NCI-H82 treated with DMSO at 0.1 percent for 48 hours (cell line): Measurements from ENCODE around the gene LRFN5.
"Not testable (repeated sequence)": the region's sequence is repeated elsewhere in the genome, so short reads cannot be mapped to it uniquely, and the experiment has no call there.

Source experiments
- DNase-seq: peaks from one replicate; lab custom pipeline; 2025; ENCODE audit not compliant: unreplicated experiment; lab: John Stamatoyannopoulos, UW

The LRFN5 gene

DNA sequence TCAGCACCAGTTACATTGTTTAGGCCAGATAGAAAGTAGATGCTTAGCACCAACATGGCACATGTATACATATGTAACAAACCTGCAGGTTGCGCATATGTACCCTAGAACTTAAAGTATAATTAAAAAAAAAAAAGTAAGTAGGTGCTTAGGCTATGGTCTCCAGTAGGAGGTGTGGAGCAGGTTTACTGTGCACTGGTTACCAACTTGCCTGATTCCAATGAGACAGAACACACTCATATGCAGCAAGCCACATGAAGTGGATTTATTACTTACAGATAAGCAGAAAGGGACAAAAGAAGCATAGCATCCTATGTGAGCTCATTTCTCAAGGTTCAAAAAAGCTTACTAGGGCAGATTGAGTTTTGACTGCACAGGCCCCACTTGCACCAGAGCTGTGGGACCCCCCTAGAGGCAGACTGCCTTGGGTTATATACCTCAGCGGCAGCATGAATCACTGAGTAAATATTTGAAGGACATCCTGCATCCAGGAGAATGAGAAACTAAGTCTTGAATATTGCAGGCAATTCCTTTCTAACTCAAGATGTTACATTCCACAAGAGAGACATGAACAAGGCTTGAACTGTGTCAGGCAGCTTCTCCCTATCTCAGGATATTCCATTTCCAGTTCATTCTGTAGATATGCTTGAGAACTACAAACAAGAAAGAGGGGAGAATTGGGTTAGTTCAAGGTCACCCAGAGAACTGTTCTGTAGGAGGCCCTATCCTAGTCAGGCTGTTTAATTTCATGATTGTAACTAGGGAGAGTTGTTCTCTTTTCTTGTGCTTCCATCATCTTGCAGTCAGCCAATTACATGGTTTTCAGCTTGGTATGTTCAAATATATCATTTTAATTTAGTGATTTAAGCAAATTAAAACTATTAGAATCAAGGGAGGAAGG, 30.1 kb downstream of the LRFN5 start:
- no peak for DNase-seq

DNA sequence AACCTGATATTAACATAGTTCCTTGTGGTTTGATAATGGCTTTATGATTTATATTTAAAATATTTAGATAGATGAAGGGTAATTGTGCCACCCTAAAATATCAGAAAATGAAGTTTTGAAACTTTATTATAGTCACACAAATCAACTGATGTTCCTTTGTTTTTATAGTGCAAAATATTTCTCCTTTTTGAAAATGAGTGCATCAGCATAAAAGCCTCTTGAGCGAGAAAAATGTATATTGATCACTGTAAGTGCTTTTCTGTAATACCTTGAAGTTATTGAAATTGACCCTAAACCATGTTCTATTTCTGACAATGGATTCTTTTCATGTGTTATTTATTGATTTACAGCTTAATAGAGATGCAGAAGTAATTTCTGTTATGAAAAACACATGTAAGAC, 35.0 kb downstream of the LRFN5 start:
- DNase-seq: no peak

DNA sequence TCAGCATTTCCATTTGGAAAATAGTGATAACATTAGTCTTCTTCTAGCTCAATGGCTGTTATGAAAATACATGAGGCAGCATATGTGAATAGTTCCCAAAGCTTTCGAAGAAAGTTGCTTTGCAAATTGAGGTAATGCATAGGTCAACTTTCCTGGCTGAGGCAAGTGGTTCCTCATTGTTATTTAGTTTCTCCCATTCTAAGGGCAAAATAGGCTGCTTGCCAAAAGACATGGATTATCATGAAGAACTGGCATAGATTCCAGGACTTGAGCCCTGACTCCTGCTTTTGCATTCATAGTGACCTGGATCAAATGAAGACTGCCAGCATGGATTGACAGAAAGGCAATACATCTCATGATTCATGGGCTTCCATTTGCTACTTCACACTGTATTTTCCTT, 35.7 kb downstream of the LRFN5 start:
- no peak for DNase-seq

DNA sequence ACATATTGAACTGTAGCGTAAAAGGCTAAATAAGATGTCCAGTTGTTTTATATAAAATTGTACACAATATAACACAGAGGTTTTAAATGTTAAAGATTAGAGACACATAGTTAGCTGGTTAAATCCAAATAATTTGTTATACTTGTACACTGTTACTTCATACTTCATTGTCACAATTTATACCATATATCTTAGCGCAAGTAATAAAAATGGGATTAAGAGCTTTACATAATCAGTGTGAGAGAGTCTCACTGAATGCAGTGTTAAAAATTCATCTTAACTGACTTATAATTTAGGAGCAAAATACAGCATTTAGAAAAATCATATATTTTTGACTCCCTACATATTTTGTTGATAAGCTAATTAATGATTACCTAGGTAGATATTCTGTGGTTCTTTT, 36.1 kb downstream of the LRFN5 start:
- DNase-seq: no peak

DNA sequence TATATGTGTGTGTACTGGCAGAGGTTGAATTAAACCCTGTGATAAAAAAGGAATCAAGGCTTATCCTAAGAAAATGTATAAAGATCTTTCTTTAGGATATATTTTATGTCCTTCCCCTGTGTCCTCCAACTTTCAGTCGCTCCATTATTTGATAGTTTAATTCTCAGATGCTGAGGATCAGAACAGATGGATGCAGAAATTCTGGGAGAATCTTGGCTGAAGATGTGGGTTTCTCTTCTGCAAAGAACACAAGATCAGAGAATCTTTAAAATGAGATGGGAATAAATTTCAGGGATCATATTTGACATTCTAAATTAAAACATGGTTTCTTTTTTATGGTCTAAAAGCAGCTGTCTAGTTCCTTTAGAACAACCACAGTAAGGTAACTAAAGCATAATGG, 37.9 kb downstream of the LRFN5 start:
- no peak for DNase-seq

DNA sequence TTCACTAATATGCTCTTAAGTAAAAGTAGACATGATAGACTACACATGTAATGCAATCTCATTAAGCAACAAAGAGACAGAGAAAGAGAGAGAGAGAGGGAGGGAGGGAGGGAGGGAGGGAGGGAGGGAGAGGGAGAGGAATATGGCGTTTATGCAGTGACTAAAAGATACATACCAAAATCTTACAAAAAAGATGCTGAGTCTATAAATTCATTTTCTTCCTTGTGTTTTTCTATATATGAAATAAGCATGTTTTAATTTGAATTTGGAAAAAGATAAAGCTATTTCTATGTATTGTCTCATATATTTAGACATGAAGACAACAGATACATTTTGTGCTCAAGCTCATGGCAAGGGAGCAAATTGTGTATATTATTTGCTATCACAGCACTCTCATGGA, 44.1 kb downstream of the LRFN5 start:
- no peak for DNase-seq

DNA sequence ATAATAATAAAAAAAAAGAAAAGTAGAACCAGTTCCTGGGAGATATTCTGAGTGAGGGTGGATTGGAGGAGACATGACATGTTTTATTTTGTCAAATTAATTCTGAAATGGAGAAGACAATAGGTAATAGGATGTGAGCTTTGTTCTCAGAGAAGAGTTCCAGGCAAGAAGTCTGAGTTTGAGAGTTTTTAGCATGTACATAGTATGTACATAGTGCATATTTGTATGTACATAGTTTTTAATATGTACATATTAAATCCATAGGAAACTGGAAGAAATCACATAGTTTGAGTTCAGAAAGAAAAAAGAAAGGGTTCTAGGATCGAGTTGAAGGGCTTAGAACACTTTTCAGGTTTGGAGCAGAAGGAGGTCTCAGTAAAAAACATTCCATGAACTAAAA, 47.5 kb downstream of the LRFN5 start:
- no peak for DNase-seq

DNA sequence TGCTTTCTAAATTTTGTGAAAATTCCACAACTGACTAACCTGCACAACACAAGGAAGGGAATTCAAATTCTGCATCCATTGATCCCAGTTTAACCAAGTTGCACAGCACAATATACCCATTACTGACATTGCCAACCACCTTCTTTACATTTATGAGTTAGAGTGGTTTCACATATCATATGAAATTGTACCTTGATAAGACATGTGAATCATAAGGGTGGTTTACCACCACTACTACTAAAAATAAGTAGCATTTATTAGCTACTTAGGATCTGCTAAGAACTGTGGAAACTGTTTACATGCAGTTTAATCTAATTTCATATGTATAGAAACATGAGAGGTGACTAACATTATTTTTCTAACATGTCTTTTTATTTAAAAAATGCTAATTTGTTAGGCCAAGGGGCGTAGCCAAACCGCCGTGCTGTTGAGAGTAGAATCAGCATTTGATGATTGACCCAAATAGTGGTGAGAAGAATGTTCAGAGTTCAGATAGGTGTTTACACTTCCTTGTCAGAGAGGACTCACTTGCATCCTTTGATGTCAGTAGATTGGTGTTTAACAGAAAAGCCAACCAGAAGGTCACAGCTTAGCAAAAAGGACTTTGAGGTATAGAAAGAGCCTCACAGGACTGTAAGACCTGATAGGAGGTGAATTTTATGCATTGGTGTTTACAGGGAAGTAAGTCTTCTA, 56.2 kb downstream of the LRFN5 start:
- DNase-seq: no peak

DNA sequence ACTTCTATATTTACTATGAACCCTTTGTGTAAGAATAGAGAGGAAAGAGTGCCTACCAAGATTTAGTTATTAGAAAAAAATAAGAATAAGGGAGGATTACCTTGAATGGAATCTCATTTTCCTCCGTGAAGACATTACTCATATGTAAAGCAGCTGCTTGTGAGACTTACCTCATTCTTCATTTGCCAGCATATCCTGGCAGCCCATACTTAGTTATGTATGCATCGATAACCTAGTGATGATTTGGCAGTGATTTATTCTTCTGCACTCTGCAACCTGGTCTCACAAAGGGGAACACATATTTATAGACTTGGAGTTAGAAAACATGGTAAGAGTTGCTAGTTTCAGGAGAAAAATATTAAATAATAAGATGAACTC, 56.8 kb downstream of the LRFN5 start:
- no peak for DNase-seq

DNA sequence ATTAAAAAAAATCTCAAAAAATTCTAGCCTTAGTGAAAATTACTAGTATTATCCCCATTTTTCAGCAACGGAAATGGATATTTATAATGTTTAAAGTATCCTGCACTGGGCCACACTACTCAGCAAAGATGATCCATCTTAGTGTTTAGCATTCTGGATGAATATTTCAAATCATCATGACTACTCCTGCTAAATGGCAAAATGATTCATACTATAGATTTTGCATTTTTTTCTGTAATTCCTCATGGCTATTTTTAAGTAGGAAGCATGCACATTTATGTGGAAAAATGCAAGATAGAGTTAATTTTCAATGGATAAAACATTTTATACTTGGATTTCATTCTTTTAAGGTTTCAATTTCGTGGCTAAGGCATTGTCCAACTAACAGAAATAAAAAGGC, 59.6 kb downstream of the LRFN5 start:
- DNase-seq: no peak

DNA sequence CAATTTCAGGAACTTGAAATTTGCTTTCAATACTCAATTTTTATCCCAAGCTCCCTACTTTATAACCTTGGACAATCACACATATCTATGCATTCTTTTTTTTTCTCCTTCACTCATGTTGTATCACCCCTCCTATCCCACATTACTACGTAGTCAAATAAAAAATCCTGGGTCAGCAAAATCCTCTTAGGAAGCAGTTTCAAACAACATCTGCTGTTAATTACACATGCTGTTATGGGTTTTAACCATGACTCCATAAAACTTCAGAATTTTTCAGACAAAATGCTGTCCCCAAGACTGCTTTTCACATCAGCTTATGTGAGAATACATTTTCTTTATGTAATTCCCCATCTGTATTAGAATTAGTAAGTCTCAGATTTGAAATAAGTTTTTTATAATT, 61.7 kb downstream of the LRFN5 start:
- DNase-seq: peak; percentile 71

DNA sequence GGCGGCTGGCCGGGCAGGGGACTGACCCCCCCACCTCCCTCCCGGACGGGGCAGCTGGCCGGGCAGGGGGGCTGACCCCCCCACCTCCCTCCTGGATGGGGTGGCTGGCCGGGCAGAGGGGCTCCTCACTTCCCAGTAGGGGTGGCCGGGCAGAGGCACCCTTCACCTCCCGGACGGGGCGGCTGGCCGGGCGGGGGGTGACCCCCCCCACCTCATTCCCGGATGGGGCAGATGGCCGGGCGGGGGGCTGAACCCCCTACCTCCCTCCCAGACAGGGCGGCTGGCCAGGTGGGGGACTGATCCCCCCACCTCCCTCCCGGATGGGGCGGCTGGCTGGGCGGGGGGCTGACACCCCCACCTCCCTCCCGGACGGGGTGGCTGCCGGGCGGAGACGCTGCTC, 66.9 kb downstream of the LRFN5 start:
- DNase-seq: not testable (repeated sequence)

DNA sequence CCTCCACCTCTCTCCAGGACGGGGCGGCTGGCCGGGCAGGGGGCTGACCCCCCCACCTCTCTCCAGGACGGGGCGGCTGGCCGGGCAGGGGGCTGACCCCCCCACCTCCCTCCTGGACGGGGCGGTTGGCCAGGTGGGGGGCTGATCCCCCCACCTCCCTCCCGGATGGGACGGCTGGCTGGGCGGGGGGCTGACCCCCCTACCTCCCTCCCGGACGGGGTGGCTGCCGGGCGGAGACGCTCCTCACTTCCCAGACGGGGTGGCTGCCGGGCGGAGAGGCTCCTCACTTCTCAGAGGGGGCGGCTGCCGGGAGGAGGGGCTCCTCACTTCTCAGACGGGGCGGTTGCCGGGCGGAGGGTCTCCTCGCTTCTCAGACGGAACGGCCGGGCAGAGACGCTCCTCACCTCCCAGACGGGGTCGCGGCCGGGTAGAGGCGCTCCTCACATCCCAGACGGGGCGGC, 67.9 kb downstream of the LRFN5 start:
- DNase-seq: not testable (repeated sequence)

DNA sequence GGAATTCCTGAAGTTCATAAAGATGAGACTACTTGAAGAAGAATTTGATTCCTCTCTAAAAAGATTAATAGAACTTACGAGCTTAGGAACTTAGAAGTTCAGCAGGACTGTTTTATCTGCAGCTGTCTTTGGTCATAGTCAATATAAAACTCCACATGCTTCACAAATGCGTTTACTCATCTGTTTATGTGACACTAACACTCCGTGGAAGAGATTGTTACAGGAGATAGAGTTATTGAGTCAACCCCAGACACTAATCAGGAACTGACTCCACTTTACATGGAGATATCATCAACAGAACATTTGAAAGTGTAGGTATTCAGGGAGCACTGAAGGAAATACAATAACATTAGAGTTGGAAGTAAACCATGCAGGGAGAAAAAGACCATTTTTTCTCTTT, 92.8 kb downstream of the LRFN5 start:
- no peak for DNase-seq

DNA sequence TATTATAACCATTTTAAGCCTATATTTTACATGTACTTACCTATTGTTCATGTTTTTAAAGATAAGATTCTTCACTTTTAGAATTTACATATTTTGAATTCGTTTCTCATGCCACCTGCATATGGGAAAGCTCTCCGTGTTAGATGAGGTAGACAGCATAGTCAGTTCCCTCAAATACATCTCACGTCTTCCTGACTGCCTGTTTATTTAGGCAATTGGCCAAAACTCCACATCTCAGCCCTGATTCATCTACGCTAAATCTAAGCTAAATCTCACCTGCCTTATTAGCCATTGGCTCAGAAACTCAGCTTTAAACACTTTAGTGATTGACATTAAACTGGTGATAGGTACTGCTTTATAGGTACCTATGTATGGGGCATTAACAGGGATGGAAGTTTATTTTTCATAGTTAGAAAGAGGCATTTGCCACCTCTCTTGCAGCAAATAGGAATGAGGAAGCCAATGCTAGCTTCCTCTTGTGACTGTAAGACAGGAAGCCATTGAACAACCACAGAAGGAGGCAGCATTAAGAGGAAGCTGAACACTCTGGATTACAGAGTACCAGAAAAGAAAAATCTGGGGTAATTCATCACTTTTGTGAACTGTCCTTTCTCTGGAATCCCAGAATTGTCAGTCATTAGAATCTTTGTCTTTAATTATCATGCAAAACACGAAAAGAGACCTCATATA, 111.9 kb downstream of the LRFN5 start:
- DNase-seq: peak; percentile 40

DNA sequence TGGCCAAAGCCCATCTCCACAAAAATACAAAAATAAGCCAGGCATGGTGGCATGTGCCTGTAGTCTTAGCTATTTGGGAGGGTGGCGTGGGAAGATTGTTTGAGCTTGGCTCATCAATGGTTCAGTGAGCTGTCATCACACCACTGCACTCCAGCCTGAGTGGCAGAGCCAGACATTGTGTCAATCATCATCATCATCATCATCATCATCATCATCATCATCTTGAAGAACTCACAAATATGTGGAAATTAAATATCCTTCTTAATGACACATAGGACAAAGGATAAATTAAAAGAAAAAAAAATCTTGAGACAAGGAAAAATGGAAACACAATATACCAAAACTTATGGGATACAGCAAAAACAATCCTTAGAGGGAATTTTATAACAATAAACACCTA, 132.5 kb downstream of the LRFN5 start:
- no peak for DNase-seq

DNA sequence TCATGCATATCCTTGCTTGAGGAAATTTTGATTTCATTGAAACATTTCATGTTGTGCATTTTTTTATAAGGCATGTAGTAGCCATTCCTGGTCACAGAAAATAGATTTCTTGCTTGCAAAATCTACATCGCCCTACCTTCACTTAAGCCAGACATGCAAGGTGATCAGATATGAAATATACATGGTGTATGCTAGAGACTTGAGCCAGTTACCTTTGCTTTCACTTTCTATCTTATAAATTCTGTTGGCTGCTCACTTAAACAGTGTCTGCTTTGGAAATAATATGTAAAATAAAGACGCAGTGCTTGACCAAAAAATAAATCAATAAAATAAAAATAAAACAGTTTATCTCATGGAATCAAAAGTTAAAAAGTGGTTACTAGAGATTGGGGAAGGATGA, 136.5 kb downstream of the LRFN5 start:
- no peak for DNase-seq

DNA sequence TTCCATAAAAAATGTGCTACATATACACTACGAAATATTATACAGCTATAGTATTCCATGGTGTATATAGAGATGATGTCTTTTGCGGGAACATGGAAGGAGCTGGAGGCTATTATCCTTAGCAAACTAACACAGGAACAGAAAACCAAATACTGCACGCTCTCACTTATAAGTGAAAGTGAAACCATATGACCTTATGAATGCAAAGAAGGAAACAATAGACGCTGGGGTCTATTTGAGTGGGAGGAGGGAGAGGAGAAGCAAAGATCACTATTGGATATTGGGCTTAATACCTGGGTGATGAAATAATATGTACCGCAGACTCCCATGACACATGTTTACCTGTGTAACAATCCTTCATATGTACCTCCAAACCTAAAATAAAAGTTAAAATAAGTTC, 142.8 kb downstream of the LRFN5 start:
- no peak for DNase-seq

DNA sequence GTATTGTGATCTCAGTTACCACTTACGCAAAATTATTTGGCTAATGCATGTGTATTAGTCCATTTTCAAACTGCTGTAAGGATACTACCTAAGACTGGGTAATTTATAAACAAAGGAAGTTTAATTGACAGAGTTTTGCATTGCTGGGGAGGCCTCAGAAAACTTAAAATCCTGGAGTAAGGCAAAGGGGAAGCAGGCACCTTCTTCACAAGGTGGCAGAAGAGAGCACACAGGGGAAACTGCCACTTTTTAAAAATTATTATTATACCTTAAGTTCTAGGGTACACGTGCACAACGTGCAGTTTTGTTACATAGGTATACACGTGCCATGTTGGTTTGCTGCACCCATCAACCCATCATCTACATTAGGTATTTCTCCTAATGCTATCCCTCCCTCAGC, 143.9 kb downstream of the LRFN5 start:
- DNase-seq: not testable (repeated sequence)

DNA sequence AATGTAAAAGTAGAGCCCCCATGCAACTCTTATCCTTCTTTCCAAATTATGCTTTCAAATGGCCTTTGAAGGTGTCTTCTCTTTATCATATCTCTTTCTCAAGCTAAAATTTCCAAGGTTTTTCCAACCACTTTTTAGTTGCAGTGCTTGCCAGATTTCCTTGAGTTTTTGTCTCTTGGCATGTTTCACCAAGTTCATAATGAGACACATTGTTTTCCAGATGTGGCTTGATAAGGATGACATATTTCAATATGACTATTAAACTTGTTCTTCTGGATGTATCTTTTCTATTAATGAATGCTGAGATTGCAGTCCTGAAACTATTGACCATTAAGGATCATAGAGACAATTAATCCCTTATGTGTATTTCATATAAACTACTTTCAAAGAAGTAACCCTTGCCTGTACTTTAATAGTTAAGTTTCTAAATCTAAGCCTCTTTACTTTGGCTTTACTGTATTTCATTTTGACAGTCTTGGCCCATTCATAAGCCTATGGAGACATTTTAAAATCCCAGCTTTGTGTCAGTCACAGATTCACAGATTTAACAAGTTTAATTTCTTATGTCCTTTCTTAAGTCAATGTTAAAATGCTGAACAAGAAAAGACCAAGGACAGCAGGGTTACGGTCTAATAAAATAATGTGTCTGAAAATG, 151.5 kb downstream of the LRFN5 start:
- DNase-seq: no peak

DNA sequence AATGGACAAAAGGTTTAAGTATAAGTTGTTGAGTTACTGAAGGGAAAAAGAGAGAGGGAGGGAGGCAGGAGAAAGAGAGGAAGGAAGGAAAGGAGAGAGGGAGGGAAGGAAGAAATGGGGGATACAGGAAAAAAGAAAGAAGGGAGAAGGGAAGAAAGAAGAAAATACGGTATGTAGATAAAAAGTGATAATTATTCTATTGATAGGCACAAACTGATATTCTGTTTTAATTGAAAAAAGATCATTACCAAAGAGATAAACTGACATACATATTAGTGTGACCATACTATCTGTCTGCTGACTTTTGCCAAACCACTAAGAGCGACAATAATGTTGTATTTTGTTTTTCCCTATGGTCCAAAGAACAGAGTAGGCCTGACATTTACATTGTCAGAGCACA, 154.5 kb downstream of the LRFN5 start:
- no peak for DNase-seq
